Left renal pelvis (tissue), 4 donors: ENCODE data around the gene TSPAN14. TPM values are rescaled to one million over a fixed set of nuclear protein-coding genes. Genes with fewer than 3 reads are reported as not detected.

Source experiments
- DNase-seq, 4 donors: peaks; one replicate each; pipeline ENCODE4 v3.0.0-alpha.2; 2013; ENCODE audit warnings: low read depth in 4 of 4, low spot score in 3 of 4
- polyA plus RNA-seq, 4 donors: library from polyadenylated mRNA; unstranded; fragments of 120-200 nt; gene quantifications; one replicate each; pipeline ENCODE4 v1.2.1, GENCODE V29; 2013; ENCODE audit not compliant: insufficient read length in 4 of 4

TSPAN14 gene
- polyA plus RNA-seq, 4 donors: 83.7 to 101 (median 91.8) TPM

GRCh38 chr10:80421707-80422536 is 32.2 kb upstream of the TSPAN14 start:
- no peak for DNase-seq

DNA sequence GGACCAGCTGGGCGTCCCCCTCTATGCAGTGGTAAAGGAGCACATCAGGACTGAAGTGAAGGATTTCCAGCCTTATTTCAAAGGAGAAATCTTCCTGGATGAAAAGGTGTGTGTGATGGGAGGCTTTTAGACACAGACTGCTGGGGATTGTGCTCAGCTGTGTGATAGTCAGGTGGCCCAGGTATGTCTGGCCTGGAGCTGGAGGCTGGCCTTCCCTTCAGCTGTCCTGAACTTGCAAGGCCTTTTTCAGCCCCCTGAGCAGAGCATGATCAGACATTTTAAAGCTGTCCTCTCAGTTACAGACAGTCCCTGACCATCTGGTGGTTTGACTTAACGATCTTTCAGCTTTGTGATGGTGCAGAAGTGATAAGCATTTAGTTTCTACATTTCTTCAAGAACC is 28.2 kb upstream of the TSPAN14 start:
- DNase-seq: no peak

GRCh38 chr10:80427541-80427940 is 26.6 kb upstream of the TSPAN14 start:
- no peak for DNase-seq

- no peak for DNase-seq
Measured at GRCh38 chr10:80429521-80429973, 24.6 kb upstream of the TSPAN14 start.

DNA sequence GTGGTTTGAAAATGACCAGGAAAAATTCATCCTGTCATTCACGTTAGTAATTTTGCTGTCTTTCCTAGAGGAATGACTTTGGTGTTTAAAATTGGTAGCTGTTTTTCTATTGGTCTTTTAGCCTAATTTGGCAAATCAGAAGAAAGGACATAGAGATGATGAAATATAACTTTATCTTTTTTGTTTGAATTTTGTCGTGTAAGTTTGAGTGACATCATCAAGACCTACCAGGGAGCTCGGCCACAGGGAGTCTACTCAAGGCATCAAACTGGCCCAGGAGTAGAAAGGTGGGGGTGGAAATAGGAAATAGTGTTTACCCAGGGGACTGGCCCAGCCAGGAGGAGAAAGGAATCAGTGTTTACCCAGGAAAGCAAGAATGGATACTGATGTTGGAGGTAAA is 21.0 kb upstream of the TSPAN14 start:
- no peak for DNase-seq

DNA sequence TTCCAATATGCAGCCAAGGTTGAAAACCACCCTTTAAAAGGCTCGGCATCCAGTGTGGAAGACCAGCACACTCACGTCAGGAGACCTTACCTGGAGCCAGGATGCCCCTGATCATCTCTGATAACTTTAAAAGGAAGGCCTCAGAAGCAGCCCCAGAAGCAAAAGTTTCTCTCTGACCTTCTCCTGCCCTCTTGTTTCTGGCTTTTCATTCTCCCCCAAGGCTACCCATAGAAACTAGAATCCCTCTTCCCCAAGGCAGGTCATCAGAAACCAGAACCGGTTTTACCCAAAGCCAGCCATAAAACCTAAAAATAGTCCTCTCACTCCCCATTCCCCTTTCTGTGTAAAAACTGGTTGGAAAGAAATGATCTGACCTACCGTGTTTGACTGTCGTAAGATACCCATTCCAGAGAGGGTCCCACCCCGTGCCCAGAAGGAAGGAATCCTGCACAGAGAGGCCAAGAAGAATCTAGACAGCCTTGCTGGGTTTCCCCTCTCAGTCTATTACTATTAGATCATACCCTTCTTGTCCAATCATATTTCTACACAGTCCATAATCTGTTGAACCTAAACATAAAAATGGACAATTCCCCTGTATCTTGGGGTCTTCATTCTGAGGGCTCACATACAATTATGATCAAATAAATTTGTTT is 17.5 kb upstream of the TSPAN14 start:
- no peak for DNase-seq

- no peak for DNase-seq
Measured at GRCh38 chr10:80437227-80437626, 16.9 kb upstream of the TSPAN14 start.

DNA sequence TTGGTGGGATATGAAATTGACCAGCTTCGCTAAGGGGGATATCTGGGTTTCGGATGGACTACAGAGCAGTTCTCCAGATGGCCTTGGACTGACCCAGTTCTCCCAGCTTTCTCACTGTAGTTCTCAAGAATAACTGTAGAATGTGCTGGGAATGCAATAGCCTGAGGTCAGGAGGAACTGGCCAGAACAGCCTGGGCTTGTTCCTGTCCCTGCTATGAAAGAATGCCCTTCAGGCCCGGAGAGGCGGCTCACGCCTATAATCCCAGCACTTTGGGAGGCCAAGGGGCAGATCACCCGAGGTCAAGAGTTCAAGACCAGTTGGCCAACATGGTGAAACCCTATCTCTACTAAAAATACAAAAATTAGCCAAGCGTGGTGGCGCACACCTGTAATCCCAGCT is 12.3 kb upstream of the TSPAN14 start:
- DNase-seq: no peak

DNA sequence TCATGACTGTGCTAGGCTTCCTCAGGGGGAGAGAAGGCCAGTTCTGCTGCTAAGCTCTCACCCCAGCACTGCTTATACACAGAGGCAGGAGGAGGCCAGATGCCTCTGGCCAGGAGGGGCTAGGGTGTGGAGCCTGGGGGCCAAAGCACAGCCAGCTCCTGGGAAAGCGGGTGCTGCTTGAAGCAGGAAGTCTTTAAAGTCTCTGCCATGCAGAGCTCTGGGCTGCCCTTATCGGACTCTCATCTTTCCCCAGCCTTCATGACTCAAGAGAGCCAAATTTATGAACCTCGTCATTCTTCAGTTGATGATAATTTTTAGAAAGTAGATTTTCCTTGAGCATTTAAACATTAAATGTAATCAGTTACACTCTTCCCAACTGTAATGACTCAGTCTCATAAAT is 11.2 kb upstream of the TSPAN14 start:
- DNase-seq: no peak

DNA sequence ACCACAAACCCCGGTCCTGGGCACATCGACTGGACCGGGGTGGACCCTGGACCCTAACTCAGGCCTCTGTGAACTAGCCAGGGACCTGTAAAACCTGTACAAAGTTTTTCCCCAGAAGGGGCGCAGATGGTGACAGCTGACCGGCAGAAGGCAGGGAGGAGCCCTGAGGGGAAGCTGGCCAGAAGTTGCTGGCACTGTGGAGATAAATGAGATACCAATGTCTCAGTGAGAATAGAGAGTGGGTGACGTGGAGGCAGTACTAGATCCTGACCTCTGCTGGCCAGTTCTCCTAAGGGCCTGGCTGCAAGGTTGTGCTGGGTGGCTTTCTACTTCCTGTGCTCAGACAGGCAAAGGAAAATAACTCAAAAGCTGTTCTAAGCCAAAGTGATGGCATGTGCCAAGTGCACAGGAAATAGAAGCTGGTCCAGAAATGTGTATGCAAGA is 10.6 kb upstream of the TSPAN14 start:
- no peak for DNase-seq

DNA sequence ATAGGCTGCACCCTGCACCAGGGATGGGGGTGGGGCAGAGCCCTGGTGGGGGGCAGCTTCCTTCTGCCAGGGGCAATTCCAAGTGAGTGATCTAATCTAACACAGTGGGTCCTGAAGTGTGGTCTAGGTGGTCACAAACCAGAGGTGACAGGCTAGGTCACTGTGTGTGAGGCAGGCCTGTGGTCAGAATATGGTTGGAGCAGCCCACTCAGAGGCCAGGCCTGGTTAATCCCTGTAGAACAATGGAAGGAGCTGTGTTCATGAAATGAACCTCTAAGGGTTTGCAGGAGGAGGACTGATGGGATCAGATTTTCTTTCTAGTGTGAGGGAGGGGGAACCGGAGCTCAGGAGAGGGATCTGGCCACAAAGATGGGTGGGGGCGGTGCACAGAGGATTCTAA is 10.0 kb upstream of the TSPAN14 start:
- DNase-seq: no peak

- peak in 2 of 4 donors; percentile 49 to 52 for DNase-seq
Measured at GRCh38 chr10:80444646-80445319, 9.3 kb upstream of the TSPAN14 start.

- no peak for DNase-seq
Measured at GRCh38 chr10:80447436-80448190, 6.5 kb upstream of the TSPAN14 start.

DNA sequence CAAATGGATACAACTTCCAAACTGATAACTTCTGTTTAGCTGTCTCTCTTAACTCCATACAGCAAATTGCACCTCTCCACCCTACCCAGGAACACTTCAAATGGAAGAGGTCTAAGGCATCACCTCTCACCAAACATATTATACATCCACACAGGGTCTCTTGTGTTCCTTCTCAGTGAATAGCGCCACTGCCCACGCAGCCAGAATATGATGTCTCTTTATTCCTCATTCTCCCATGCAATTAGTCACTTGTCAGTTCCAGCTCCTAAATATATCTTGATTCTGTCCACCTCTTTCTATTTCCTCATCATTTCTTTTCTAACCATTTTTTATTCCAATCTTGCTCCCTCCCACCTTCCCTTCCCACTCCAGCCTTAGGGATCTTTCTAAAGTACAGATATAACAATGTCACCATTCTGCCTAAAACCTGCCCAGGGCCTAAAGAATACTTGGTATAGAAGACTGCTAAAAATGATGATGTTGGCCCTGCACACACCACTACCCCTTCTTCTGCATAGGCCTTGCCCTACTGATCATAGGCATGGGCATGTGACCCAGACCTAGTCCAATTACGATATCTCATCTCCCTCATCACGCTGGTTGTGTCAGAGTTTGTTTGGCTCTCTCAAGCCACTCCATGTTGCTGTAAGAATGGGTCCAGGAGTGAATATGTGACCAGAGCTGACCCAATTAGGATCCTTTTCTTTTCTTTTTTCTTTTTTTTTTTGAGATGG is 5.7 kb upstream of the TSPAN14 start:
- DNase-seq: no peak

GRCh38 chr10:80449520-80449919 is 4.6 kb upstream of the TSPAN14 start:
- DNase-seq: no peak

DNA sequence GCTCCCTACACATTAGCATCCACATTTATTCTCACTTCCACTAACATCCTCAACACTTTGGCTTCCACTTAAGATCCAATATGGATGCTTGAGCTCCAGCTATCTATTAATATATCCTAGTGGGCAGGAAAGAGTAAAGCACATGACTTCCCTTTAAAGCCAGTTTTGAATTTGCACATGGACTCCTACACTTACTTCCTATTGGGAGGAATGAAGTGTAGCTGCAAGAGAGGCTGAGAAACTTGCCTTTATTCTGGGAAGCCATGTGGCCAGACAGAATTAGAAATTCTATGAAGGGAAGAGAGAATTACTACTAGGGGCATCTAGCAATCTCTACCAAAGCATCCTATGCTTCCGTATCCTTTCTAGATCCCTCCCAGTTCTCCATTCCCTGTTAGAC is 3.0 kb upstream of the TSPAN14 start:
- DNase-seq: no peak

DNA sequence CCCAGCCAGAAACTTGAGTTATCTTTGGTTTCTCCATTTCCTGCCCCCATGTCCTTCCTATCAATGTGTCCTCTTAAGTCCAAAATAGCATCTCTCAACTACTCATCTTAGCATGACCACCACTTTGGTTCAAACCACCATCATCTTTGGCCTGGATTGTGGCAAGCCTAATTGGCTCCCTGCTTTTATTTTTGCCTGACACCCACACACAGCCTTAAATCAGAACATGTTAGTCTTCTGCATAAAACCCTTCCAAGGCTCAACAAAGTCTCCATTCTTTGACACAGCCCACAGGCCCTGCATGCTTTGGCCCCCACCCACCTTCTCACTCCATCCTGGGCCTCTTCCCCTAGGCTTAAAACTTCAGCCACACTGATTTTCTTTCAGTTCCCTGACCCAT is 2.0 kb upstream of the TSPAN14 start:
- DNase-seq: no peak

GRCh38 chr10:80452640-80453039 is 1.5 kb upstream of the TSPAN14 start:
- no peak for DNase-seq

GRCh38 chr10:80453056-80453841 is 861 bp upstream of the TSPAN14 start:
- DNase-seq: no peak
